OCI-LY1 (cell line): ENCODE data around the gene TRPM4.
A peak's percentile ranks its signal among the peaks of the same experiment; 100 is the strongest.

Experiments used
- H2AFZ ChIP-seq: fragments of 200-600 bp; sonication (generic), shearing (Covaris generic); 2 replicates; pipeline ENCODE4 v1.6.0; 2014; ENCODE audit warnings: antibody characterized with exemption, mild to moderate bottlenecking, low read length
- H3F3A ChIP-seq: fragments of 200-600 bp; sonication (generic), shearing (Covaris generic); 2 replicates; pipeline ENCODE4 v1.6.0; 2014; ENCODE audit warnings: mild to moderate bottlenecking, antibody characterized with exemption, low read length, moderate library complexity; ENCODE audit not compliant: insufficient read depth
- H3K27ac ChIP-seq: fragments of 200-600 bp; sonication (generic); 2 replicates; pipeline ENCODE4 v1.5.1; 2014; ENCODE audit warnings: low read length, mixed run types, mild to moderate bottlenecking, low read depth; ENCODE audit not compliant: poor library complexity, severe bottlenecking
- H3K27me3 ChIP-seq: fragments of 200-600 bp; sonication (generic); 2 replicates; pipeline ENCODE4 v1.6.0; 2014; ENCODE audit warnings: antibody characterized with exemption, mild to moderate bottlenecking, low read length, moderate library complexity; ENCODE audit not compliant: insufficient read depth
- H3K36me3 ChIP-seq: fragments of 200-600 bp; sonication (generic); 2 replicates; pipeline ENCODE4 v1.6.1; 2014; ENCODE audit warnings: mild to moderate bottlenecking, antibody characterized with exemption, low read length, moderate library complexity, mixed read lengths; ENCODE audit not compliant: insufficient read depth
- H3K4me1 ChIP-seq: fragments of 200-600 bp; sonication (generic); 2 replicates; pipeline ENCODE4 v1.5.1; 2014; ENCODE audit warnings: mild to moderate bottlenecking, low read length, moderate library complexity; ENCODE audit not compliant: insufficient read depth, severe bottlenecking
- H3K4me2 ChIP-seq: fragments of 200-600 bp; sonication (generic), shearing (Covaris generic); 2 replicates; pipeline ENCODE4 v1.6.1; 2014; ENCODE audit warnings: low read length
- H3K4me3 ChIP-seq: fragments of 200-600 bp; sonication (generic); 2 replicates; pipeline ENCODE4 v1.5.1; 2014; ENCODE audit warnings: low read length, low read depth, mild to moderate bottlenecking, mixed read lengths; ENCODE audit not compliant: poor library complexity, severe bottlenecking
- H3K79me2 ChIP-seq: fragments of 200-600 bp; shearing (Covaris generic); 2 replicates; pipeline ENCODE4 v1.6.1; 2016; ENCODE audit warnings: mixed run types, low read length, mixed read lengths; ENCODE audit not compliant: insufficient read depth
- H3K9ac ChIP-seq: fragments of 200-600 bp; sonication (generic), shearing (Covaris generic); 2 replicates; pipeline ENCODE4 v1.6.1; 2014; ENCODE audit warnings: mild to moderate bottlenecking, low read length, mixed read lengths
- H3K9me2 ChIP-seq: fragments of 200-600 bp; sonication (generic), shearing (Covaris generic); 2 replicates; pipeline ENCODE4 v1.6.1; 2014; ENCODE audit warnings: low read depth, mild to moderate bottlenecking, low read length, mixed read lengths
- H3K9me3 ChIP-seq: fragments of 200-600 bp; shearing (Covaris generic); 2 replicates; pipeline ENCODE4 v1.6.1; 2014; ENCODE audit warnings: low read length, mixed read lengths
- H4K20me1 ChIP-seq: fragments of 200-600 bp; sonication (generic), shearing (Covaris generic); 2 replicates; pipeline ENCODE4 v1.6.0; 2016; ENCODE audit warnings: mild to moderate bottlenecking, low read length; ENCODE audit not compliant: insufficient read depth
- CTCF ChIP-seq: fragments of 200-600 bp; sonication (generic), shearing (Covaris generic); IDR thresholded peaks from 2 replicates; pipeline ENCODE4 v1.5.1; 2017; ENCODE audit warnings: mild to moderate bottlenecking, antibody characterized with exemption, low read length, moderate library complexity, mixed read lengths
- EZH2 ChIP-seq: fragments of 200-600 bp; sonication (generic), shearing (Covaris generic); IDR thresholded peaks from 2 replicates; pipeline ENCODE4 v1.8.0; 2017; ENCODE audit warnings: borderline replicate concordance, mixed run types, mild to moderate bottlenecking, antibody characterized with exemption, low read length, moderate library complexity, mixed read lengths

The TRPM4 gene

DNA sequence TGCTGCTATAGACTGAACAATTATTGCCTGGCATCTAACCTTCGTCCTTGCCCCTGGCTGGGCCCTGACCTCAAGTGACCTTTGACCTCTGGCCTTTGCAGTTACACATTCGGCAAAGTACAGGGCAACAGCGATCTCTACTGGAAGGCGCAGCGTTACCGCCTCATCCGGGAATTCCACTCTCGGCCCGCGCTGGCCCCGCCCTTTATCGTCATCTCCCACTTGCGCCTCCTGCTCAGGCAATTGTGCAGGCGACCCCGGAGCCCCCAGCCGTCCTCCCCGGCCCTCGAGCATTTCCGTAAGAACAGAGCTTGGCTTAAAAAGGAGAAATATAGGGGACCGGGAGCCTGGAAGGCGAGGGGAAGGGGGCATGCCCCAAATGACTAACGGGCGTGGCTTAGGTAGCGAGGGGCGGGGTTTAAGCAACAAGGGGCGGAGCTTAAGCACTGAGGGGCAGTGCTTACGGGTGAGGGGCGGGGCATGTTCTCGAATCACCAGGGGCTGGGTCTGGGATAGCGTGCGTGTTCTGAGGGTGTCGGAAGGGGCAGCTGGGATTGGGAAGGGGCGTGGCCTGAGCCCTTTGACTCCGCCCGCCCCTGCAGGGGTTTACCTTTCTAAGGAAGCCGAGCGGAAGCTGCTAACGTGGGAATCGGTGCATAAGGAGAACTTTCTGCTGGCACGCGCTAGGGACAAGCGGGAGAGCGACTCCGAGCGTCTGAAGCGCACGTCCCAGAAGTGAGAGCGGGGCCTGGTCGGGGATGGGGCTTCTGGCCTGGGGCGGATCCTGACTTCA lies 52.7 kb downstream of the TRPM4 start:
- no peaks in the 10 kb centered on the region for H3K79me2 ChIP-seq
- H3K36me3 ChIP-seq, result no peaks in the 10 kb centered on the region
- H3K9me2 ChIP-seq, result no peaks in the 10 kb centered on the region
- no peaks in the 10 kb centered on the region for H4K20me1 ChIP-seq
- no peaks in the 10 kb centered on the region for H3K9me3 ChIP-seq
- H3K27ac ChIP-seq, result no peak overlapping the region
- no peaks in the 10 kb centered on the region for H3K27me3 ChIP-seq
- H3K4me1 ChIP-seq, result peaks cover 30% of the 10 kb centered on the region
- H3F3A ChIP-seq, result no peaks in the 10 kb centered on the region
- H3K4me2 ChIP-seq, result no peak overlapping the region
- H2AFZ ChIP-seq, result no peak overlapping the region
- H3K4me3 ChIP-seq, result no peak overlapping the region
- H3K9ac ChIP-seq, result no peak overlapping the region
- TF ChIP-seq CTCF (no peak), EZH2 (no peak)

DNA sequence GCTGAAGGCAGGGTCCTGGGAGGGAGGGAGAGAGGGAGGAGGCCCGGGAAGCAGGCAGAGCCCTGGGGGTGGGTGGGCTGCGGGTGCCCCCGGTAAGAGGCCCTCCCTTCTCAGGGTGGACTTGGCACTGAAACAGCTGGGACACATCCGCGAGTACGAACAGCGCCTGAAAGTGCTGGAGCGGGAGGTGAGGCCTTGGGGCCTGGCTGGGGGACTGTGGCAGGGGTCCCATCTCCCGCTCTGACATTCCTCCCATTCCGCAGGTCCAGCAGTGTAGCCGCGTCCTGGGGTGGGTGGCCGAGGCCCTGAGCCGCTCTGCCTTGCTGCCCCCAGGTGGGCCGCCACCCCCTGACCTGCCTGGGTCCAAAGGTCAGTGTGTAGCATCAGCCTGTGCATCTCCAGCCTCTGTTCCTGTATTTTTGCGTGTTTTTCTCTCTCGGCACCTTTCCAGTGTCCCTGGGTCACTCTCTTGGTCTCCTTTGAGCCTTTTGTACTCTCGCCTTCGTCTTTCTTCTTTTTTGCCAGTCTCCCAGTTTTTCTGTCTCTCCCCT lies 53.4 kb downstream of the TRPM4 start:
- Histone ChIP-seq H3K79me2 (no peaks in the 10 kb centered on the region), H3K9ac (no peak overlapping the region), H3K36me3 (no peaks in the 10 kb centered on the region), H3K4me2 (no peak overlapping the region), H4K20me1 (no peaks in the 10 kb centered on the region), H3K27ac (peak overlapping the region; percentile 11), H3F3A (no peaks in the 10 kb centered on the region), H3K4me3 (no peak overlapping the region), H2AFZ (no peak overlapping the region), H3K9me3 (no peaks in the 10 kb centered on the region), H3K9me2 (no peaks in the 10 kb centered on the region), H3K4me1 (peaks cover 30% of the 10 kb centered on the region), H3K27me3 (no peaks in the 10 kb centered on the region)
- TF ChIP-seq EZH2 (no peak), CTCF (no peak)

DNA sequence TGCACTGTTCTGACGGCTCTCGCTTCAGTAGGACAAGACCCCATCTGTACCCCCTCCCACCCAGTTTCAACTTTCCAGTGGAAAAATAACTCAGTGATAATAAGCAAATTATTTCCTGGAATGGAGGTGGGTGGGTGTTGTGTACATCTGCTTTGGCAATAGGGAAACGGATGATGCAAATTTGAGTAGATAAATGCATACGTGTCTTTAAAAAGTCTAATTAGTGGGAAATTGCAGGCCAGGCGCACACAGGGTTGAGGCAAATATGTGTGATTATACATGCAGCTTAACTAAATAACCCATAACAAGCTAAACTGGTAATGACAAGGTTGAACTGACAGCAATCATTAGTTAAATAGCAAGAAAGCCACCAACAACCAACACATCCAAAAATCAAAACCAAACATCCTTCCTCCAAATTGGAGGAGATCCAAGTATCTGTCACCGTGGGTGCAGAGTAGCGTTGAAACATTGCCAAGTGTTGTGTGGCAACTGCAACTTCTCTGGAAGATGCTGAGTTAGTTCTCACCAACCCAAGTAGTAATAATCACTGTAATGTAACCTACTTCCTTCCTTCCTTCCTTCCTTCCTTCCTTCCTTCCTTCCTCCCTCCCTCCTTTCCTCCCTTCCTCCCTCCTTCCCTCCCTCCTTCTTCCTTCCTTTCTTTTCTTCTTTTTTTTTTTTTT lies 54.6 kb downstream of the TRPM4 start:
- no peak overlapping the region for H3K4me3 ChIP-seq
- H3K9me2 ChIP-seq, result no peaks in the 10 kb centered on the region
- no peak for TF ChIP-seq EZH2
- TF ChIP-seq CTCF, result no peak
- H4K20me1 ChIP-seq, result no peaks in the 10 kb centered on the region
- H3K27ac ChIP-seq, result no peak overlapping the region
- no peak overlapping the region for H2AFZ ChIP-seq
- H3F3A ChIP-seq, result no peaks in the 10 kb centered on the region
- H3K4me1 ChIP-seq, result peaks cover 30% of the 10 kb centered on the region
- no peak overlapping the region for H3K9ac ChIP-seq
- H3K9me3 ChIP-seq, result no peaks in the 10 kb centered on the region
- H3K27me3 ChIP-seq, result no peaks in the 10 kb centered on the region
- no peak overlapping the region; the same call in 1 of the 2 replicates for H3K4me2 ChIP-seq
- no peaks in the 10 kb centered on the region for H3K79me2 ChIP-seq
- no peaks in the 10 kb centered on the region; the same call in 1 of the 2 replicates for H3K36me3 ChIP-seq
